Stimulated activated naive B cell treated with anti-CD40 and anti-IgM and Interleukin-4, amounts not matched to agents 10 μg/mL and 1 μg/mL and 100 μg/mL, for 72 hours (primary cell): ENCODE measurements around the gene FEM1B.

ENCODE experiments used
- ATAC-seq, 2 donors: fragments of 150-1000 bp; cut with Tn5 transposase; replicated peaks; 2 replicates each; pipeline ENCODE4 v1.10.0; 2021; ENCODE audit warnings: moderate library complexity in 1 of 2
- DNase-seq: peaks from one replicate; pipeline ENCODE4 v3.0.0; 2021
- H3K27ac Mint-ChIP-seq: one replicate; pipeline ENCODE4 v1.8.0; 2022; ENCODE audit warnings: mild to moderate bottlenecking, mixed read lengths
- H3K27me3 Mint-ChIP-seq, 2 donors: one replicate each; pipeline ENCODE4 v1.8.0; 2022; ENCODE audit warnings: mixed read lengths in 2 of 2
- H3K36me3 Mint-ChIP-seq, 2 donors: one replicate each; pipeline ENCODE4 v1.8.0; 2022; ENCODE audit warnings: mixed read lengths in 2 of 2, mild to moderate bottlenecking in 1 of 2
- H3K4me1 Mint-ChIP-seq, 2 donors: one replicate each; pipeline ENCODE4 v1.8.0; 2022; ENCODE audit warnings: mixed read lengths in 2 of 2, mild to moderate bottlenecking in 1 of 2
- H3K4me3 Mint-ChIP-seq, 2 donors: one replicate each; pipeline ENCODE4 v1.8.0; 2022; ENCODE audit warnings: mild to moderate bottlenecking in 2 of 2, mixed read lengths in 2 of 2, moderate library complexity in 1 of 2
- H3K9me3 Mint-ChIP-seq, 2 donors: one replicate each; pipeline ENCODE4 v1.8.0; 2022; ENCODE audit warnings: mixed read lengths in 2 of 2, mild to moderate bottlenecking in 1 of 2

Gene FEM1B

DNA sequence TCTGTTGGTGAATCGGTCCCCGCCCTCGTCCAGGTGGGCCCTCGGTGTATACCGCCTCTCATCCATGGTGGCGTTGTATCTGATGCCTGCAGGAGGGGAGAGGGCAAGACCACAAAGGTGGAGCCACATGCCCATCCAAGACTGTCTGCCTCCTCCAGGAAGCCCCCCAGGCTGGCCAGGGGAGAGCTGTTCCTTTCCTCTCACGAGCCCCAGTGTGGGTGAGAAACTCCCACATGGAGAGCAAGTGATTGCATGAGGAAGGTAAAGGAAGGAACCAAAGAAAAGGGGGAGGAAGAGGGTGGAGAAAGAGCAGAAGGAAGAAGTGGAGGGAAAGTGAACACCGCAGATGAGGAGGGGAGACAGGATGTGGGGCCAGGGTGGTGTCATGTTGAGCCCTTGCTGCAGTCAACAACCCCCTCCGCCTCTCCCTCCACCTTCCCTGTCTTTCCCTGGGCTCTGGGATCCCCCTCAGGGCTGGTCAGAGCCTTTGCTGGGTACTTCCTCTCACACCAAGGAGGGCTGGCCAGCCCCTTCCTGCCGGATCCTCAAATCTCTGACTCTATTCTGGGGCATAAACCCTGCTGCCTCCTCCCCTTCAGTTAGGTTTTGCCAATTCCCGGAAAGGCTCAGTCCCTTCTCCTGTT lies 49.3 kb downstream of the FEM1B start:
- H3K36me3 Mint-ChIP-seq: no peaks in the 10 kb centered on the region
- no peak overlapping the region for H3K4me3 Mint-ChIP-seq
- no peak overlapping the region for H3K27ac Mint-ChIP-seq
- no peaks in the 10 kb centered on the region for H3K4me1 Mint-ChIP-seq
- ATAC-seq: no peak
- peaks cover 39 to 40% of the 10 kb centered on the region in 2 donors for H3K27me3 Mint-ChIP-seq
- no peak for DNase-seq
- H3K9me3 Mint-ChIP-seq: no peaks in the 10 kb centered on the region

DNA sequence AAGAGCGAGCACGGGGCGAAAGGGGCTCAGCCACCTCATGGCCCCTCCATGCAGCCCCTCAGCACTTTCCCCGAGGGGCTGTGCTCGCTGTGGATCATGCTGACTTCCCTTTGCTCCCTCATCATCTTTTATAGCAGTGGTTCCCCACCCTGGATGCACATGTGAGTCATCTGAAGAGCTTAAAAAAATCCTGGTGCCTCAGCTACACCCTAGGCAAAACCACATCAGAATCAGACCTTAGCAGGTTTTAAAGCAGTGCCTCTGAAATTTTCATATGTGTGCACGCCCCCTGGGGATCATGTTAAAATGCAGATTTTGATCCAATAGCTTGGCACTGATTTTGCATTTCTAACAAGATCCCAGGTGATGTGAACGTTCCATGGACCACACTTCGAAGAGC lies 50.9 kb downstream of the FEM1B start:
- Mint-ChIP-seq H3K4me3 (no peak overlapping the region), H3K4me1 (no peaks in the 10 kb centered on the region), H3K9me3 (no peaks in the 10 kb centered on the region), H3K36me3 (no peaks in the 10 kb centered on the region), H3K27ac (no peak overlapping the region), H3K27me3 (peaks cover 41 to 47% of the 10 kb centered on the region in 2 donors)
- no peak for ATAC-seq
- DNase-seq: no peak

DNA sequence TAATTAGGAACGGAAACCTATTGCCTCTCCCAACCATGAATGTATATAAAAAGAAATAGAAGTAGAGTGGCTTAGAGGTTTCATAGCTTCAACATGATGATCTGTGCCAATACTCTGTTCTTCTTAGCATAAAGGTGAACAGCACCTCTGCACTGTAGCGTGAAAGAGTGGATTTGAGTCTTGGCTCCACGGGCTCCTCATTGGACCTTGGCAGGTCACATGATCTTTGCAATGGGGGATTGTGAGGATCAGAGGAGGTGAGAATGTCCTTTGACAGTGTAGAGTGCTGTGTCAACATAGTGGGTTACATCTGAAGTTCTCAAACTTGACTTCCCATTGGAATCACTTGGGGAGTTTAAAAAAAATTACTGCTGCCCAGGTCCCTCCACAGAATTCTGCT lies 51.4 kb downstream of the FEM1B start:
- Mint-ChIP-seq H3K4me1 (peaks cover 0 to 3% of the 10 kb centered on the region in 2 donors), H3K4me3 (no peak overlapping the region)

DNA sequence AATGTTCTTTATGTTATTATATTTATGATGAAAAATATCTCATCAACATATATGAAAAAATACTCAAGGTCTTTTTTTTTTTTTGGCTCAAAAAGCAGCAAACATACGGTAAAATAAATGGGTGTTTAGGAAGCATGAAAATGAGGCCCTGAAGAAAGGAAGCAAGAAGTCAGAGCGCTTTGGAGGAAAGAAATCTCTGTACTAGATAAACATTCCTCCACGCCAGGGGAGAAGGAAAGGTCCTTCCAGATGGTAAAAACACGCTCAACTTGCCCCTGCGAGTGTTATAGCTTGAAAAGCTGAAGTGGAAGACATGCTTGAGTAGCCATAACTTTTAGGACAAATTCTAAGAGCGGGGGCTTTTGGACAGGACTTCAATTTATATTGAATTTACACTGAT lies 52.9 kb downstream of the FEM1B start:
- no peak overlapping the region for H3K27ac Mint-ChIP-seq
- no peak for DNase-seq
- H3K27me3 Mint-ChIP-seq: peaks cover 54 to 56% of the 10 kb centered on the region in 2 donors
- no peak overlapping the region for H3K4me3 Mint-ChIP-seq
- H3K9me3 Mint-ChIP-seq: no peaks in the 10 kb centered on the region
- no peak for ATAC-seq
- H3K4me1 Mint-ChIP-seq: peaks cover 0 to 10% of the 10 kb centered on the region in 2 donors
- no peaks in the 10 kb centered on the region for H3K36me3 Mint-ChIP-seq

More for the DNA sequence above, 51.4 kb downstream of the FEM1B start:
- no peaks in the 10 kb centered on the region for H3K9me3 Mint-ChIP-seq
- peaks cover 46 to 48% of the 10 kb centered on the region in 2 donors for H3K27me3 Mint-ChIP-seq
- ATAC-seq (no peak), DNase-seq (no peak)
- no peaks in the 10 kb centered on the region for H3K36me3 Mint-ChIP-seq
- no peak overlapping the region for H3K27ac Mint-ChIP-seq

DNA sequence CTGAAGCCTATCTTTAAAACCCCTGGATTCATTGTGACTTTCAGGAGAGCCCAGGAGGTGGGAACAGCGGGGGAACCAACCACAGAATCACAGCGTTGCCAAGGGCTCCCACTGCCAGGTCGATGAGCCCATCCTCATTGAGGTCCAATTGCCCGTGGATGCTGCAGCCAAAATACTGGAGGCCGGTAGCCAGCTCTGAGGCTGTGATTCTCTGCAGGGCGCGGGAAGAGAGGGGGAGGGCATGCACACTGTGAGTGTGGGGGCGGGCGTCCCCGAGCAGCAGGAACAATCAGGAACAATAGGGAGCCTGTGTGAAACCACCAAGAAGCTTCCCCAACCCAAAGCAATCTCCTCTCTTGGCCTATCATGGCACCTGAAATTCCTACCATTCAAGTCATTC lies 53.4 kb downstream of the FEM1B start:
- peaks cover 0 to 10% of the 10 kb centered on the region in 2 donors for H3K4me1 Mint-ChIP-seq
- DNase-seq (no peak), ATAC-seq (no peak)
- H3K27ac Mint-ChIP-seq: no peak overlapping the region
- no peaks in the 10 kb centered on the region for H3K9me3 Mint-ChIP-seq
- no peak overlapping the region for H3K4me3 Mint-ChIP-seq
- H3K27me3 Mint-ChIP-seq: peaks cover 54 to 55% of the 10 kb centered on the region in 2 donors
- H3K36me3 Mint-ChIP-seq: no peaks in the 10 kb centered on the region

DNA sequence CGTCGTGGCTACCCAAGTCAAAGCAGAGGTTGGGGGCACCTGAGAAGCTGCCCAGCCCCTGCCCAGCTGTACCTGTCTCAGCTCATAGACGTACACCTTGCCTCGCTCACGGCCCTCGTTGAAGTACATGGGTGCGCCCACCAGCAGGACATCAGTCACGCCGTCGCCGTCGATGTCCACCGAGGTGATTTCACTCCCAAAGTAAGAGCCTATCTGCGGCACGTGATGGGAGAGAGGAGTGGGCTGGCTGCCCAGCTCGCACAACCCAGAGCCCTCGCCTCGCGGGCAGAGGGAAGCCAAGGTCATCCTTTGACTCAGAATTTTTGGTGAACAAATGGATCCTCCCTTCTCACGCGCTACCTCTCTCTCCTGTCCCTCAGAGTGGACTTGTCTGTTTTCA lies 54.7 kb downstream of the FEM1B start:
- no peak overlapping the region for H3K4me3 Mint-ChIP-seq
- DNase-seq (no peak), ATAC-seq (no peak)
- no peaks in the 10 kb centered on the region for H3K9me3 Mint-ChIP-seq
- H3K27ac Mint-ChIP-seq: no peak overlapping the region
- peaks cover 0 to 10% of the 10 kb centered on the region in 2 donors for H3K4me1 Mint-ChIP-seq
- H3K36me3 Mint-ChIP-seq: no peaks in the 10 kb centered on the region
- H3K27me3 Mint-ChIP-seq: peaks cover 41 to 42% of the 10 kb centered on the region in 2 donors

DNA sequence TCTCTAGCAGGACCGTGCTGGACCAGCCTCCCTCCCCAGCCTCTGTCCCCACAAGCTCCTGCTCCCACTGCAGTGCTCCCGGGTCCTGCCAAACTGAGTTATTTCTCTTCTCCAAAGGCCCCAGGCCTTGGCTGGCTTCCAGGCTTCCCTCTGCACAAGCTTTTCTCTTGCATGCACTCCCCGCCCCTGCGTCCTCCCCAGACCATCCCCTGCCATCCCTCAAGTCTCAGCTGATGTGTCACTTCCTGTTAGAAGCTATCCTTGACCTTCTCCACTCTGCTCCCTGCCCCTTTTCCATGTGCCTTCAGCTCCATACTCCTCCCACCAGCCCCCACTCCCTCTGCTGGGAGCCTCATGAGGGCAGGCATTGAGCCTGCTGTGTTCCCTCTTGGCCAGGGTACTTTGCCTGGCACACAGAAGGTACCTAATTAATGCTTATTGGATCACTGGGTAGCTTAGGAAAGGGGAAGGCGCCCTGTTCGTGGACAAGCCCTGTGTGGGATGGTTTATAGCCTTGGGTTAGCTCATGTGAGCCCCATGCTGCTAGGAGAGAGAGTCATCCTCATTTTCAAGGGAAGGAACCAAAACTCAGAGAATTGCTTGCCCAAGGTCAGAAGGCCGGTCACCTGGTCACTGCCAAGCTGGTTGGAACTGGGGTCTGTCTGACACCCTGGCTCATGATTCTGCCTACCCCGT lies 56.4 kb downstream of the FEM1B start:
- Mint-ChIP-seq H3K4me3 (no peak overlapping the region), H3K9me3 (no peaks in the 10 kb centered on the region), H3K4me1 (peaks cover 6 to 20% of the 10 kb centered on the region in 2 donors), H3K27me3 (peaks cover 31 to 36% of the 10 kb centered on the region in 2 donors), H3K36me3 (no peaks in the 10 kb centered on the region), H3K27ac (no peak overlapping the region)
- ATAC-seq (no peak), DNase-seq (no peak)

DNA sequence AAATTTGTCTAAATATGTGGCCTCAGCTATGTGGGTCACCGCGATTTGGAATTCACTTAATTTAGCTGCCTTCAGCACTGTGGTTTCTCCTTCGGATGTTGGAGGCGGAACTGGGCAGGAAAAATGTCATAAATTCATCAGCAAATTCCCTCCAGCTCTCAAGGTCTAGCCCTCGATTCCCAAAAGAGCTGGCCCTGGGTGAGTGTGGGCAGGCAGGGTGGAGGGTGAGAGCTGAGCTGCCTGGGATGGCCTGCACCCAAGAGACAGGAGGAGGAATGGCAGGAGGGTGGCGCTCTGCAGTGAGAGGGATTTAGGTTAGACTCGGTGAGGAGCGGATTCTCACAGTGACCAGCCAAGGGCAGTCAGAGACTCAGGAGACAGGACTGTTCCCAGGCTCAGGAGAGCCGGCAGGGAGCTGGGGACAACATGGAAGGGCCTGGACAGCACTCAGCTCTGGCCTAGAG lies 57.1 kb downstream of the FEM1B start:
- ATAC-seq (no peak), DNase-seq (no peak)
- peaks cover 28 to 33% of the 10 kb centered on the region in 2 donors for H3K27me3 Mint-ChIP-seq
- no peak overlapping the region for H3K4me3 Mint-ChIP-seq
- no peak overlapping the region for H3K27ac Mint-ChIP-seq
- H3K9me3 Mint-ChIP-seq: no peaks in the 10 kb centered on the region
- no peaks in the 10 kb centered on the region for H3K36me3 Mint-ChIP-seq
- H3K4me1 Mint-ChIP-seq: peaks cover 6 to 20% of the 10 kb centered on the region in 2 donors

DNA sequence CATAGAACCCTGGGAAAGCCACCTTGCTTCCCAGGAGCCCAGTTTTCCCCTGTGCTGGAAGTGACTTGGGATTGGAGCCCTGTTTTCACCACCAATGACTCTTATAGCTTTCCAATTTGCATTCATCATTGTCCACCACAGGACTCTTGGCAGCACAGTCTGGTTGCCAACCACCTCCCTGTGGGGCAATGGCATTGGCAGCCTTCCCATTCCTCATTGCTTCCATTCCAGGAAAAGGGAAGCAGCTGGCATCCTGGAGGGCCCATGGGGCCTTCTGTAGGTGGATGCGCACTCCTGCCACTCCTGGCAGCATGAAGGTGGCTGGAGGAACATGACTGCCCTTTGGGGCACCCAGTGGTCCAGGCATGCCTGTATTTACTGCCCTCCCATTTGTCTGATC lies 57.7 kb downstream of the FEM1B start:
- H3K27ac Mint-ChIP-seq: no peak overlapping the region
- H3K27me3 Mint-ChIP-seq: peaks cover 26 to 29% of the 10 kb centered on the region in 2 donors
- H3K9me3 Mint-ChIP-seq: no peaks in the 10 kb centered on the region
- peaks cover 6 to 20% of the 10 kb centered on the region in 2 donors for H3K4me1 Mint-ChIP-seq
- DNase-seq (no peak), ATAC-seq (no peak)
- H3K36me3 Mint-ChIP-seq: no peaks in the 10 kb centered on the region
- no peak overlapping the region for H3K4me3 Mint-ChIP-seq

DNA sequence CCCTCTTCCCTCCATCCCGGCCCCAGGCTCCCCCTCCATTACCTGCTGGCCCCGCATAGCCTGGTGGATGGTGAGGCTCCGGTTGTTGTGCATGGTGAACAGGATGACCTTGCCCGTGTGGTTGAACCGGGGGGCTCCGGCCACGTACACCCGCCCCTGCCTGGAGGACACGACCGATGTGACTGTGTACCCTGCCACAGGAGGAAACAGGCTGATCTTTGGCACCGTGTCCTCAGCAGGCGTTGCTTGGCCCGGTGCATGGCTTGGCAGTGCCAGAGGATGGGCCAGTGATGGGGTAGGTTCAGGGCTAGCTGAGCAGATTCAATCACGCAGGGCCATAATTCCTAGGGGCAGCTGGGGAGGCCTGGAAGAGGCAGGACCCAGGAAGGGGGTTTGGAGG lies 58.1 kb downstream of the FEM1B start:
- no peak overlapping the region for H3K4me3 Mint-ChIP-seq
- H3K27me3 Mint-ChIP-seq: peaks cover 26 to 29% of the 10 kb centered on the region in 2 donors
- peaks cover 6 to 20% of the 10 kb centered on the region in 2 donors for H3K4me1 Mint-ChIP-seq
- no peak for DNase-seq
- no peaks in the 10 kb centered on the region for H3K36me3 Mint-ChIP-seq
- H3K9me3 Mint-ChIP-seq: no peaks in the 10 kb centered on the region
- ATAC-seq: no peak
- no peak overlapping the region for H3K27ac Mint-ChIP-seq

DNA sequence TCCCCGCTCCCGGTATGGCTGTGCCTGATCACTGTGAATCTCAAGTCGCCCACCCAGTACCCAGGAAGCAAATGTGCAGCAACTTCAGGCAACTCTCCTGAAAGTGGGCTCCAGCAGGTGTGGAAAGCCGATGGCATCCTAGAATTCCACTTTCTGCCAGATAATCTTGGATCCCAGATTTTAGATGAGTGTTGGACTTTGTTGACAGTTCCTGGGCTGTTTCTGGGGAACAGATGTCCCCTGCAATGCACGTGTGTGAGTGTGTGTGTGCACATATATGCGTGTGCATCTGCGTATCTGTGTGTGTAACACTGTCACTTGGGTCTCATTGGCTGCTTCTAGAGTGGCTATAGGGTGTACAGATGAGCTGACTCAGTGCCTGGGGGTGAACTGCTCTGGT lies 59.0 kb downstream of the FEM1B start:
- Mint-ChIP-seq H3K27ac (no peak overlapping the region), H3K27me3 (peaks cover 21 to 22% of the 10 kb centered on the region in 2 donors), H3K9me3 (no peaks in the 10 kb centered on the region), H3K4me1 (peaks cover 6 to 20% of the 10 kb centered on the region in 2 donors), H3K4me3 (no peak overlapping the region), H3K36me3 (no peaks in the 10 kb centered on the region)
- ATAC-seq: no peak
- no peak for DNase-seq

DNA sequence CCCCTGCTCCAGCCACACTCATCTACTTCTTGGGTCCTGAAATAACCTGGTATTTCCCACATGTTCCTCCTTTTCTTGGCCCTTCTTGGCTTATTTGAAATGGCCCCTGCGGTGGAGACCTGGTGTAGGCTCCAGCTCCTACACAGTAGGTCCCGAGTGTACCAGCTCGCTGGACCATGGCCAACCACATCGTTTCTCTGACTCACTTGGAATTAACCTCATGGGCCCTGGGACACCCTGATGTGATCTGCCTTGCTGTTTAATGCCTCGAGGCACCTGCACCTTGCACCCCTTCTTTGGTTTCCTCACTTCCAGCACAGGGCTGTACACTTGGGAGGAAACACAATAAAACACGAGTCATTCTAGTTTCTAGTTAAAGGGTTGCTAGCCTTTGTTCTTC lies 60.3 kb downstream of the FEM1B start:
- peak; percentile 69 to 78 for ATAC-seq
- no peaks in the 10 kb centered on the region for H3K36me3 Mint-ChIP-seq
- H3K4me1 Mint-ChIP-seq: peaks cover 6 to 28% of the 10 kb centered on the region in 2 donors
- peaks cover 13 to 21% of the 10 kb centered on the region in 2 donors for H3K27me3 Mint-ChIP-seq
- no peak overlapping the region for H3K4me3 Mint-ChIP-seq
- no peak overlapping the region for H3K27ac Mint-ChIP-seq
- DNase-seq: peak; percentile 5
- no peaks in the 10 kb centered on the region for H3K9me3 Mint-ChIP-seq

DNA sequence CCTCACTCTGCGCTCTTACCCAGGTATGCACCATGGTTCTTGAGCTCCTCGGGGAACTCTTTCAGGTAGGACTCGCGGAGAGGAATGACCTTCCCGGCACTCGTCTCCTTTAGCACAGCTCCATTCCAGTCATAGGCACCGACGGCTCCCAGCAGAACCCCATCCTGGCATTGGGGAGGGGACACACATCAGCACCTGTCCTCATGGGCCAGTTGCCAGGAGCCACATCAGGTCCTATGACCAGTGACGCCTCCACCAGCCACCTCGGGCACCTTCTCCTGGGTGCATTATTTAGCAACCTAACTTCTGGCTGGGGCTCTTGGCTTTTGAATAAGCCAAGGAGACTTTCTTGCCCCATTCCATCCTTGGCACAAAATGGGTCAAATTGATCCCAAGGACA lies 61.9 kb downstream of the FEM1B start:
- ATAC-seq: no peak
- H3K36me3 Mint-ChIP-seq: no peaks in the 10 kb centered on the region
- H3K4me1 Mint-ChIP-seq: peaks cover 11 to 20% of the 10 kb centered on the region in 2 donors
- DNase-seq: no peak
- no peak overlapping the region for H3K27ac Mint-ChIP-seq
- no peaks in the 10 kb centered on the region for H3K9me3 Mint-ChIP-seq
- peaks cover 1 to 8% of the 10 kb centered on the region in 2 donors for H3K27me3 Mint-ChIP-seq
- H3K4me3 Mint-ChIP-seq: no peak overlapping the region

DNA sequence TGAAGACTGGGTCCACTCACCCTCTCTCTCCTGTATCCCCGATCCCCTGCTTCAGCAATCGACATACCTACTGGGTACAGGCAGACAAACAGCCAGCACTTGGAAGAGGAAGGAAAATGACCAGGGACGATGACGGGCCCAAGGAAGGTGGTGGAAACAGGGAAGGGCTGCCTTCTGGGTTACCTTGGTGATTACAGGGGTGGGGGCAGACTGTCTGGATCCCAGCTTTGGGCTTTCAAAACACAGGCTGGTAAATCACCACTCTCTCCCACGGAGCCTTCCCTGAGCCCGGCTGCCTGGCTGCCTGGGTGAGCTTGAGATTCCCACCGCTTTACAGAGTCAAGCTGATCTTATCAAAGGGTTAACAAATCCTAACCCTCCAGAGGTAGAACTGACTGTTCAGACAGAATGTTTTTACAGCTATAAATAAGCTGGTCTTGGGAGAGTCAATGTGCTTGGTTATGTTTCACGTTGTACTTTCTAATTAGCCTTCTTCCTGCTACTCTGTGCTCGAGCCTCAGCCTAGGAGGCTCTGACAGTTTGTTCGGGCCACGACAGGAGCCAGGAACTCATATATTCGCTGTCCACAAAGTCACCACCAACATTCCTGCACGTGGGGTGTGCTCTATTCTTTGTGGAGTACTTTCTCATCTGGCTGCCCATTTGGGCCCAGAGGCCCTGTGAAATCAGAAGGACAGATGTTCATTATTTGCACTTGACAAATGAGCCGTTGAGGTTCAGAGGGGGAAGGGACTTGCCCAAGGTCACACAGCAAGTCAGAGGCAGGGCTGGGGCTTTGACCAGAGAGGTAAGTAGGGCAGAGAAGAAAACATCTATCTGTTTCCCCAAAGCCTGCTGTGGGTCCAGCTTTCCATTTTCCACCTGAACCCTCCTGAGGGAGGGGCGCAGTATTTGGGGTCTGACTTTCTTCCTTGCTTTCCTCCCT lies 63.5 kb downstream of the FEM1B start:
- no peaks in the 10 kb centered on the region for H3K9me3 Mint-ChIP-seq
- no peak overlapping the region for H3K27ac Mint-ChIP-seq
- no peak overlapping the region for H3K4me3 Mint-ChIP-seq
- H3K27me3 Mint-ChIP-seq: peaks cover 0 to 4% of the 10 kb centered on the region in 2 donors
- H3K4me1 Mint-ChIP-seq: peaks cover 12 to 25% of the 10 kb centered on the region in 2 donors
- H3K36me3 Mint-ChIP-seq: no peaks in the 10 kb centered on the region
- ATAC-seq: no peak
- no peak for DNase-seq
